Ectodermal cell (in vitro differentiated cells): ENCODE results near the gene B3GNT2.

Experiments used
- H3K27ac ChIP-seq: 2 replicates; pipeline ENCODE4 v1.7.0; 2013; ENCODE audit warnings: mild to moderate bottlenecking, low read depth, low read length; ENCODE audit not compliant: insufficient read depth, poor library complexity, severe bottlenecking
- H3K27me3 ChIP-seq: 2 replicates; pipeline ENCODE4 v1.7.0; 2013; ENCODE audit warnings: mild to moderate bottlenecking, low read length; ENCODE audit not compliant: insufficient read depth, control insufficient read depth, poor library complexity, severe bottlenecking
- H3K36me3 ChIP-seq: one replicate; pipeline ENCODE4 v1.7.0; 2013; ENCODE audit warnings: low read length; ENCODE audit not compliant: control insufficient read depth, insufficient read depth
- H3K4me1 ChIP-seq: one replicate; pipeline ENCODE4 v1.7.0; 2013; ENCODE audit warnings: low read length; ENCODE audit not compliant: control insufficient read depth, insufficient read depth
- H3K4me3 ChIP-seq: 2 replicates; pipeline ENCODE4 v1.7.0; 2013; ENCODE audit warnings: low read depth, low read length, control low read depth; ENCODE audit not compliant: insufficient read depth
- H3K9me3 ChIP-seq: 2 replicates; pipeline ENCODE4 v1.7.0; 2013; ENCODE audit warnings: mild to moderate bottlenecking, low read length, moderate library complexity; ENCODE audit not compliant: control insufficient read depth
- WGBS, 2 experiments: methylation state at CpG; one replicate each; pipeline ENCODE4 v1.1.7; 2013; ENCODE audit warnings: missing lambda C conversion rate in 2 of 2; 5-methylcytosine and 5-hydroxymethylcytosine counted together

B3GNT2 gene

GRCh38 chr2:62236499-62236898 is 40.6 kb downstream of the B3GNT2 start:
- no peak overlapping the region for H3K27ac ChIP-seq
- no peak overlapping the region for H3K4me3 ChIP-seq
- H3K36me3 ChIP-seq = no peaks in the 10 kb centered on the region
- 96 to 99% methylated on average over 6 of the region's 6 CpGs for WGBS, 2 experiments
- H3K27me3 ChIP-seq = no peaks in the 10 kb centered on the region
- no peaks in the 10 kb centered on the region for H3K9me3 ChIP-seq
- no peaks in the 10 kb centered on the region for H3K4me1 ChIP-seq

- Histone ChIP-seq H3K4me3 (no peak overlapping the region), H3K27me3 (no peaks in the 10 kb centered on the region), H3K4me1 (no peaks in the 10 kb centered on the region), H3K9me3 (no peaks in the 10 kb centered on the region), H3K27ac (no peak overlapping the region), H3K36me3 (no peaks in the 10 kb centered on the region)
- 93 to 94% methylated on average over 10 of the region's 10 CpGs for WGBS, 2 experiments
Measured at GRCh38 chr2:62238236-62238635, 42.3 kb downstream of the B3GNT2 start.

- Histone ChIP-seq H3K27ac (no peak overlapping the region), H3K4me3 (no peak overlapping the region)
Measured at GRCh38 chr2:62240546-62240945, 44.6 kb downstream of the B3GNT2 start.

GRCh38 chr2:62243983-62244382 is 48.1 kb downstream of the B3GNT2 start:
- no peaks in the 10 kb centered on the region for H3K36me3 ChIP-seq
- H3K4me1 ChIP-seq = no peaks in the 10 kb centered on the region
- H3K27ac ChIP-seq = no peak overlapping the region
- H3K27me3 ChIP-seq = no peaks in the 10 kb centered on the region
- no peak overlapping the region for H3K4me3 ChIP-seq
- WGBS, 2 experiments = 94% methylated on average over 6 of the region's 6 CpGs
- no peaks in the 10 kb centered on the region for H3K9me3 ChIP-seq

More at GRCh38 chr2:62240546-62240945, 44.6 kb downstream of the B3GNT2 start:
- 91 to 92% methylated on average over 9 of the region's 9 CpGs for WGBS, 2 experiments
- Histone ChIP-seq H3K4me1 (no peaks in the 10 kb centered on the region), H3K9me3 (no peaks in the 10 kb centered on the region), H3K27me3 (no peaks in the 10 kb centered on the region), H3K36me3 (no peaks in the 10 kb centered on the region)

- Histone ChIP-seq H3K27me3 (no peaks in the 10 kb centered on the region), H3K4me3 (no peak overlapping the region), H3K4me1 (no peaks in the 10 kb centered on the region), H3K9me3 (no peaks in the 10 kb centered on the region), H3K36me3 (no peaks in the 10 kb centered on the region), H3K27ac (no peak overlapping the region)
- WGBS, 2 experiments = 80 to 85% methylated on average over 3 of the region's 3 CpGs
Measured at GRCh38 chr2:62248226-62248625, 52.3 kb downstream of the B3GNT2 start.

GRCh38 chr2:62250239-62250638 is 54.3 kb downstream of the B3GNT2 start:
- no peaks in the 10 kb centered on the region for H3K36me3 ChIP-seq
- H3K9me3 ChIP-seq = no peaks in the 10 kb centered on the region
- 87 to 95% methylated on average over 4 of the region's 4 CpGs for WGBS, 2 experiments
- H3K4me1 ChIP-seq = no peaks in the 10 kb centered on the region
- no peaks in the 10 kb centered on the region for H3K27me3 ChIP-seq
- no peak overlapping the region for H3K4me3 ChIP-seq
- no peak overlapping the region for H3K27ac ChIP-seq

GRCh38 chr2:62254424-62255266 is 58.7 kb downstream of the B3GNT2 start:
- Histone ChIP-seq H3K27me3 (no peaks in the 10 kb centered on the region), H3K4me3 (no peak overlapping the region), H3K36me3 (no peaks in the 10 kb centered on the region), H3K4me1 (no peaks in the 10 kb centered on the region), H3K27ac (no peak overlapping the region), H3K9me3 (no peaks in the 10 kb centered on the region)
- 93 to 94% methylated on average over 1 of the region's 1 CpG for WGBS, 2 experiments

- H3K27ac ChIP-seq = no peak overlapping the region
- WGBS, 2 experiments = 97% methylated on average over 4 of the region's 4 CpGs
- no peak overlapping the region for H3K4me3 ChIP-seq
- no peaks in the 10 kb centered on the region for H3K9me3 ChIP-seq
- H3K4me1 ChIP-seq = no peaks in the 10 kb centered on the region
- H3K36me3 ChIP-seq = no peaks in the 10 kb centered on the region
- no peaks in the 10 kb centered on the region for H3K27me3 ChIP-seq
Measured at GRCh38 chr2:62257466-62257865, 61.6 kb downstream of the B3GNT2 start.

GRCh38 chr2:62263076-62263715 is 67.3 kb downstream of the B3GNT2 start:
- Histone ChIP-seq H3K9me3 (no peaks in the 10 kb centered on the region), H3K36me3 (no peaks in the 10 kb centered on the region), H3K27ac (no peak overlapping the region), H3K4me3 (no peak overlapping the region), H3K4me1 (peaks cover 6% of the 10 kb centered on the region), H3K27me3 (no peaks in the 10 kb centered on the region)
- WGBS, 2 experiments = 91 to 94% methylated on average over 4 to 5 of the region's 6 CpGs

- Histone ChIP-seq H3K36me3 (no peaks in the 10 kb centered on the region), H3K4me1 (peaks cover 6% of the 10 kb centered on the region), H3K9me3 (no peaks in the 10 kb centered on the region), H3K27ac (no peak overlapping the region), H3K27me3 (no peaks in the 10 kb centered on the region), H3K4me3 (no peak overlapping the region)
- 64 to 67% methylated on average over 3 of the region's 3 CpGs for WGBS, 2 experiments
Measured at GRCh38 chr2:62264186-62264585, 68.3 kb downstream of the B3GNT2 start.
